ENCODE data around the gene SETD1A.

Gene SETD1A

DNA sequence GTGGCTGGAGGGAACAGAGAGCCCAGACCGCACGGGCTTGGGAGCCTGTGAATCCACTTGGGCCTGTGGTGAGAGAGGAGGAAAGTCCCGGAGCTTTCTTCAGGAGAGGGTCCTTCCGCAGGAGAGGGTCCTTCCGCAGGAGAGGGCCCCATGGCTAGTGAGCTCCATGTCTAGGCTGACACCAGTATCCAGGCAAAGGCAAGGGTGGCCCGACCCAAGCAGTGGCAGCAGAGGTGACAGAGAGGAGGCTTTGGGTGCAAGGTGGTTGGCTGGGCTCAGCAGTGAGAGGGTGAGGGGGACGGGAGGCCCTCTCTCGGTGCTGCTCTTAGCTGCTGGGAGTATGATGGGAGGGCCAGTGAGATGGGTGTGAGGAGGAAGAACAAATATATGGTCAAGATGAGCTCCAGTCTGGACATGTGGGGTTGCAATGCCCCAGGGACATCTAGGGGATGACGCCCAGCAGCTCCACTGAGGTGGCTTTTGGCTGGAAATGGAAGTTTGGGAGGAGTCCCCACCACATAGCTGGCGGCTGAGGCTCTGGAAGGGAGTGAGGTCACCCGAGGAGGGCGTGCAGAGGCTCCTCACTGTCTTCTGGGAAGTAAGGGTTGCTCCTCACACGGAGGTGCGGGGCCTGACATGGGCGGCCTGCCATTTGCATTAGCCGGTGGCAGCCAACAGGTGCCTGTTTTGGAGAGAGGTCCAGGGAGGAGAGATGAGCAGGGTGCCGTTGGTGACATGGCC, 25.2 kb downstream of the SETD1A start:
- DNase-seq (ENCODE audit: low read depth in 1 of 2, low spot score in 1 of 2) = no peak
- no peaks in the 10 kb centered on the region for H3K27me3 ChIP-seq (ENCODE audit: insufficient read depth, poor library complexity, severe bottlenecking)
- TF ChIP-seq, protein P1, sequence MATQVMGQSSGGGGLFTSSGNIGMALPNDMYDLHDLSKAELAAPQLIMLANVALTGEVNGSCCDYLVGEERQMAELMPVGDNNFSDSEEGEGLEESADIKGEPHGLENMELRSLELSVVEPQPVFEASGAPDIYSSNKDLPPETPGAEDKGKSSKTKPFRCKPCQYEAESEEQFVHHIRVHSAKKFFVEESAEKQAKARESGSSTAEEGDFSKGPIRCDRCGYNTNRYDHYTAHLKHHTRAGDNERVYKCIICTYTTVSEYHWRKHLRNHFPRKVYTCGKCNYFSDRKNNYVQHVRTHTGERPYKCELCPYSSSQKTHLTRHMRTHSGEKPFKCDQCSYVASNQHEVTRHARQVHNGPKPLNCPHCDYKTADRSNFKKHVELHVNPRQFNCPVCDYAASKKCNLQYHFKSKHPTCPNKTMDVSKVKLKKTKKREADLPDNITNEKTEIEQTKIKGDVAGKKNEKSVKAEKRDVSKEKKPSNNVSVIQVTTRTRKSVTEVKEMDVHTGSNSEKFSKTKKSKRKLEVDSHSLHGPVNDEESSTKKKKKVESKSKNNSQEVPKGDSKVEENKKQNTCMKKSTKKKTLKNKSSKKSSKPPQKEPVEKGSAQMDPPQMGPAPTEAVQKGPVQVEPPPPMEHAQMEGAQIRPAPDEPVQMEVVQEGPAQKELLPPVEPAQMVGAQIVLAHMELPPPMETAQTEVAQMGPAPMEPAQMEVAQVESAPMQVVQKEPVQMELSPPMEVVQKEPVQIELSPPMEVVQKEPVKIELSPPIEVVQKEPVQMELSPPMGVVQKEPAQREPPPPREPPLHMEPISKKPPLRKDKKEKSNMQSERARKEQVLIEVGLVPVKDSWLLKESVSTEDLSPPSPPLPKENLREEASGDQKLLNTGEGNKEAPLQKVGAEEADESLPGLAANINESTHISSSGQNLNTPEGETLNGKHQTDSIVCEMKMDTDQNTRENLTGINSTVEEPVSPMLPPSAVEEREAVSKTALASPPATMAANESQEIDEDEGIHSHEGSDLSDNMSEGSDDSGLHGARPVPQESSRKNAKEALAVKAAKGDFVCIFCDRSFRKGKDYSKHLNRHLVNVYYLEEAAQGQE (IDR thresholded peaks at IDR 0.05; ENCODE audit: insufficient replicate concordance, low read depth) = no peak
- TF ChIP-seq POLR2AphosphoS5 (IDR thresholded peaks at IDR 0.05; ENCODE audit: low read depth) = 0 out of 2 replicates have a peak, but pooled peaks have one; percentile 16
- H3K4me3 ChIP-seq (replicated peaks; ENCODE audit: insufficient read depth, low read length) = no peak overlapping the region
- no peak overlapping the region for H3K27ac ChIP-seq (replicated peaks)

DNA sequence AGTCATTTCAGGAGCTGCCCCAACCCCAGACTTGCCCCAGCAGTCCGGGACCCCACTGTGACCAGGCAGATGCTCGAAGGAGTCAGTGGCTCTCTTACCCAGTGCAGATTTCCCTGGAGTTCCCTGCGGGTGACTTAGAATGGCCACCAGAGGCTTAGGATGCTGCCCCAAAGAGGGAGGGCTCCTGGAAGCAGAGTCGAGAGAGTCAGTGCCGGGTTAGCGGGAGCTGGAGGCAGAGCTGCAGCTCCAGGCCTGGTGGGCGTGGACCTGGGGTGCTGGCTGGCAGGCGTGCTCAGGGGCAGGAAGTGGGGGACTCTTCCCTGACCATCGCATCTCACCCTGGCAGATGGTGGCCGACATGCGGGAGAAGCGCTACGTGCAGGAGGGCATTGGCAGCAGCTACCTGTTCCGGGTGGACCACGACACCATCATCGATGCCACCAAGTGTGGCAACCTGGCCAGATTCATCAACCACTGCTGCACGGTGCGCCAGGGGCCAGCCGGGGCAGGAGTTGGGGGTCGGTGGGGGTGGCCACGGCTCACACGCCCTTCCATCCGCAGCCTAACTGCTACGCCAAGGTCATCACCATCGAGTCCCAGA, 25.8 kb downstream of the SETD1A start:
- Histone ChIP-seq H3K27ac (replicated peaks) (no peak overlapping the region), H3K27me3 (ENCODE audit: insufficient read depth, poor library complexity, severe bottlenecking) (no peaks in the 10 kb centered on the region), H3K4me3 (replicated peaks; ENCODE audit: insufficient read depth, low read length) (no peak overlapping the region)
- DNase-seq (ENCODE audit: low read depth in 1 of 2, low spot score in 1 of 2) = no peak
- TF ChIP-seq POLR2AphosphoS5 (IDR thresholded peaks at IDR 0.05; ENCODE audit: low read depth) (no peak), GABPA (IDR thresholded peaks at IDR 0.05; ENCODE audit: low read depth) (no peak), SPI1 (IDR thresholded peaks at IDR 0.05; ENCODE audit: borderline replicate concordance, low read depth) (no peak), CTCF (IDR thresholded peaks at IDR 0.05; ENCODE audit: insufficient read depth, low read length) (no peak)
- TF ChIP-seq, protein P1 (IDR thresholded peaks at IDR 0.05; ENCODE audit: insufficient replicate concordance, low read depth) = no peak

DNA sequence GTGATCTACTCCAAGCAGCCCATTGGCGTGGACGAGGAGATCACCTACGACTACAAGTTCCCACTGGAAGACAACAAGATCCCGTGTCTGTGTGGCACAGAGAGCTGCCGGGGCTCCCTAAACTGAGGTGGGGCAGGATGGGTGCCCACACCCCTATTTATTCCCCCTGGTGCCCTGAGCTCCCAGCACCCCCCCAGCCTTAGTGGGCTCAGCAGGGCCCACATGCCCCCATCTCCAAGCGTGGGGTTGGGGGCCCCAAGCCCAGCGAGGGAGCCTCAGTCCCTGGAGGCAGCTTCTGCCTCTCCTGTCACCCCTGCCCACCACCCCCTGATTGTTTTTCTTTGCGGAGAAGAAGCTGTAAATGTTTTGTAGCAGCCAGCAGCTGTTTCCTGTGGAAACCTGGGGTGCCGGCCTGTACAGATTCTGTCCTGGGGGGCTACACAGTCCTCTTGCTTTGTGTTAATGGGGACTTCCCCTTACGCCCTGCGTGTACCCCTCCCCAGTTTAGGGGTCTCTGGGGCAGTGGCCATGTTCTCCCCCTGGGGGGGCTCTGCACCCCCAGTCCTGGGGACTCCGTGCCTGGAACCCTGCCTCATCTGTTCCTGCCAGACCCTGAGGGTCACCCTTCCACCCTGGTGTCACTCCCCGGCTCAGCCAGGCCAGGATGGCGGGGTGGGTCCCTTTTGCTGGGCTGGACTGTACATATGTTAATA, 26.5 kb downstream of the SETD1A start:
- TF ChIP-seq POLR2AphosphoS5 (IDR thresholded peaks at IDR 0.05; ENCODE audit: low read depth) (no peak), CTCF (IDR thresholded peaks at IDR 0.05; ENCODE audit: insufficient read depth, low read length) (no peak), GABPA (IDR thresholded peaks at IDR 0.05; ENCODE audit: low read depth) (no peak), SPI1 (IDR thresholded peaks at IDR 0.05; ENCODE audit: borderline replicate concordance, low read depth) (no peak)
- TF ChIP-seq, protein P1 (IDR thresholded peaks at IDR 0.05; ENCODE audit: insufficient replicate concordance, low read depth) = no peak
- Histone ChIP-seq H3K27ac (replicated peaks) (no peak overlapping the region), H3K4me3 (replicated peaks; ENCODE audit: insufficient read depth, low read length) (no peak overlapping the region), H3K27me3 (ENCODE audit: insufficient read depth, poor library complexity, severe bottlenecking) (no peaks in the 10 kb centered on the region)
- DNase-seq (ENCODE audit: low read depth in 1 of 2, low spot score in 1 of 2) = no peak
